H4 (cell line): ENCODE data around the gene MOV10. TPM values are rescaled to one million over a fixed set of nuclear protein-coding genes. Genes with fewer than 3 reads are reported as not detected.
A peak's percentile ranks its signal among the peaks of the same experiment; 100 is the strongest.

ENCODE experiments used
- DNase-seq: peaks from one replicate; pipeline ENCODE4 v3.0.0-alpha.2; 2015; ENCODE audit warnings: low spot score
- total RNA-seq: library from RNA; depleted of rRNA; stranded (reverse); fragments of >200 nt; shearing (Covaris generic); gene quantifications from 2 replicates; pipeline ENCODE4 v1.2.3, GENCODE V29; 2014; rRNA removed

The MOV10 gene
- total RNA-seq, 1 experiment from 2014 or later: 42.8 TPM

- peak; percentile 16 for DNase-seq
Measured at GRCh38 chr1:112735752-112736151, 61.3 kb downstream of the MOV10 start.

DNA sequence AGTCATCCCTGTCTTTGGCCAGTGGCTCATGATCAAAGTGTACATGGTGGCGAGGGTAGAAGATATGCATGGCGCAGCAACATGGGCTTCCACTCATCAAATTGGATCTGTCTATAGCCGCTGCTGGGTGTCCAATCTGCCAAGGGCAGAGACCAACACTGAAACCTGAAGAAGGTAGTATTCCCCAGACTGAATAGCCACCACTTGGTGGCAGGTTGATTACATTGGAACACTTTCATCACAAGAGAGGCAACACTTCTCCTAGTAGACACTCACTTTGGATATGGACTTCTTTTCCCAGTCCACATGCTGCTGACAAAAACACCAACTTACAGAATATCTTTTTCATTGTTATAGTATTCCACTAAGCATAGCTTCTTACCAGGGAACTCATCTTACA is 63.1 kb downstream of the MOV10 start:
- DNase-seq: no peak

- no peak for DNase-seq
Measured at GRCh38 chr1:112743174-112744008, 68.9 kb downstream of the MOV10 start.

GRCh38 chr1:112744009-112744578 is 69.6 kb downstream of the MOV10 start:
- no peak for DNase-seq

- no peak for DNase-seq
Measured at GRCh38 chr1:112748396-112748795, 73.9 kb downstream of the MOV10 start.

Other genes starting within 250 kb of the MOV10 start
- gene WNT2B, start 165.7 kb upstream of the MOV10 start, total RNA-seq: 0.37 and 0.97 TPM in 2 replicates
- gene ST7L, start 55.5 kb upstream of the MOV10 start, total RNA-seq: 13.7 and 16.0 TPM in 2 replicates
- gene CAPZA1, start 54.8 kb upstream of the MOV10 start, total RNA-seq: 97.8 and 101 TPM in 2 replicates
- 218 and 228 TPM in 2 replicates for gene RHOC, start 32.5 kb downstream of the MOV10 start, total RNA-seq
- gene PPM1J, start 40.7 kb downstream of the MOV10 start, total RNA-seq: 0.10 and 0.45 TPM in 2 replicates